ENCODE results near the gene FUCA2.

The FUCA2 gene

DNA sequence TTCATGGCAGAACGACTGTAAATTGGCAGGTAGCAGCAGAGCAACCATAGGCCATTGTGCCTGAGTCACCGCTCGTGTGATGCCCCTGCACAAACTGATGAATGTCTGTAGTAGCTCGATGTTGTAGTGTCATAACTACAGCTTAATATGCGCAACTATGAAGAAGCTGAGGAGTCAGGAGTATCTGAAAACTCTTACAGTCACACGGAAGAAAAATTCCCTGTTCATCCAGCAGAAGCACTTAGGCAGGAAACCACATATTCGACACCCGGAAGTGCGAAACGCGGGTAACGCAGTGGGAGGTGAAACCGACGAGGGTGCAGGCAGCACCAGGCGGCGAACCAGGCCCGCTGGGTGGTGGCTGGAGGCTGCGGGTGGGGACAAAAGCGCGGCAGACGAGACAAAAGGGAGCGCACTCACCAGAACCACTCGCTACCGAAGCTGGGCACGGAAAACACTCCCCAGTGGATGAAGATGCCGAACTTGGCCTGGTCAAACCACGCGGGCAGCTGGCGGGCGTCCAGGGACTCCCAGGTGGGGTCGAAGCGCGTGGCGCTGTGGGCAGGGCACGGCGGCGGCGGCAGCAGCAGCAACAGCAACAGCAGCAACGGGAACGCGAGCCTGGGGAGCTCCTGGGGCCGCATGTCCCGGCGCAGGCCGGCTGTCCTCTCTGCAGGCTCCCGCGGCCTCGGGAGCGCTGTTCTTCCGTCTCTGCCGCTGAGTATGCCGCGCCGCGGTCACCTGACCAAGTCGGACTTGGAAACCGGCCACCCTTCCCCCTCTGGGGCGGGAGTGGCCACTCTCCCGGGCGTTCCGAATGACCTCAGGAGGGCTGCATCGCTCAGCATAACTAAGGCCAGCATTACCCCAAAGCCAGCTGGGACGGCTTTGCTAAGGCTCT, at the start of gene FUCA2:
Gene FUCA2 (minus strand): TSS at position 730 of the 901 bp plus-strand sequence. CDS start 86 bp downstream, at position 644.
- peak; percentile 83 for DNase-seq

DNA sequence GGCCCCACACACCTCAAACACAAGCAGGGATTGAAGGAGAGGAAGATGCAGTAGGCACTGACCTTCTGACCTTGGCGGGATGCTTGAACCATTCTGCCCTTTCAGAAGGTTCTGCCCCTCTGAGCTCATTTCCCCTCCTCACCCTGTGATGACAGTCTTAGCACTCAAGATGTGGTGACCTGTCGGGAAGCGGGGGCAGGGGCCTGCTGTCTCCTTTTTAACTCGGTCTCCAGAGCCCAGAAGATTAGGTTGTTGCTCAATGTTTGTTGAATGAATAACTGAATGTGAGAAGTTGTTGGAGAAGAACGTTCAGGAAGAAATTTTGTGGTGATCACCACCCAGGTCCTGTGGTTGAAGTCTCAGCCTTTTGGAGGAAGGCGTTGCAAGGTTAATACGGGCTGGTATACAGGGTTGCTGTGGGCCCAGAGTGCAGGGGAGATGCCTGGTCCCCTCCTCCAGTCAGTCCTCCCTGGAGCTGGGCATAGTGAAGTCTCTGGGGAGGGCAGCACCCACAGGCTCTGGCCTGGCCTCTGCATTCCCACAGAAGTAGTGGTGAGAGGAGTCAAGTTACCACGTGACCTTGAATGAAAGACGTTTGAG, 49.7 kb upstream of the FUCA2 start:
- DNase-seq, result no peak

DNA sequence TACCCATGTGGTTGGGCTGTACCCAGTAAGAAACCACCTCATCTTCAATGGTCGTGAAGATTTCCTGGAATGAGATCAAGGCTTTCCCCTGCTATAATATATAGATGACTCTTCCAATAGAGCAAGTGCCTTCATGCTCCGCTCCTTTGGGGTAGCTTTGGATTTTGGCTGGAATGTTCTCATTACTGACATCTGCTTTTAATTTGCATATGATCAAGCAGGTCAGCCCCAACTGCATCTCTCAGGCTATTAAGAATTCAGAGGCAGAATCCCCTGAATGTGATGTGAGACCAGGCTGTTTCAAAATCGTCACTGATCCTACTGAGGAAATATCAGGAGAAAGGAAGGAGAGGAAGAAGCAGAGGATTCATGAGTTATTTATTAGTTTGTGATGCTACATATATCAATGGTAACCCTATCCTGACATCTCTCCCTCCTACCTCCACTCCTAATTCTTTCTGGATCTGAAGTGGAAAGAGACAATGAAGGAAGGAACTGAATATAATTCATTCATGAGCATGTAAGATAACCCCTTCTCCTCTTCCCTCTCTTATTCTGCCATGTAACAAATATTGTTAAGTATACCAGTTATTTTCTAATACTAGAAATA, 47.6 kb upstream of the FUCA2 start:
- peak; percentile 77 for DNase-seq

- peak; percentile 99 for DNase-seq
These were observed 45.0 kb upstream of the FUCA2 start for GRCh38 chr6:143556529-143556928.

DNA sequence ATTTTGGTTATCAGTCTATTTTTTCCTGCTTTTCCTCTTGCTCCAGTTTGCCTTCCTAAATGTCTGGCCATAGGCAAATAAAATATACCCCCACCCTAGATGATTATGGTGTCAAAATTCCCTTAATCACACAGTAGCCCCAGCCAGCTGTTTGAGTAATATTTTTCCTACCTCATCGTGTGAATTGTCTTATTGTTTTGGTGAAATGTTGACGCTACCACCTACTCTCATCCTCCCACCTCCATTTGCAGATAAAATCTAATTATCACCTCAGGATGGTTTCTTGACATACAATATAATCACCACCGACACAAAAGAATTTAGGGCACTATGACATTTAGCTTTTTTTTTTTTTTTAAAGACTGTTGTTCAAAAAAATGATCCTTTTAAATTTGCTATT, 44.1 kb upstream of the FUCA2 start:
- no peak for DNase-seq

DNA sequence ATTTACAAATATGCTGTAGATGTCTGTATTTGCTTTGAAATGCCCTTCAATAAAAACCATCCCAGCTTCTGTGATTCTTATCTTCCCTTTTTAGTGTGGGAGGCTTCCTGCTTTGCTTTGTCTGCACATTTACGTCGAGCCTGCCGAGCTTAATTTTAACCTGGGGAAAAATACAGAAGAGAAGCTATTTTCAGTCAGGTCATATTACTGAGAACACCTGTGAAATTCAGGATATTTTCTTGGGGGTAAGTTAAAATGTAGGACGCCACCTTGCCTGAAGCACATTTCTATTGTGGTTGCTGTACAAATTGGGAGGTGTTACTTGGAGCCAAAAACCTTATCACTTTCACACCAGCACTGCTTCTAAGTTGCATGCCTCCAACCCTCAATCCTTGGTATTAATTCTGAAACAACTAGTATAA, 43.6 kb upstream of the FUCA2 start:
- no peak for DNase-seq

- DNase-seq, result no peak
These were observed 41.8 kb upstream of the FUCA2 start for GRCh38 chr6:143553337-143553736.

DNA sequence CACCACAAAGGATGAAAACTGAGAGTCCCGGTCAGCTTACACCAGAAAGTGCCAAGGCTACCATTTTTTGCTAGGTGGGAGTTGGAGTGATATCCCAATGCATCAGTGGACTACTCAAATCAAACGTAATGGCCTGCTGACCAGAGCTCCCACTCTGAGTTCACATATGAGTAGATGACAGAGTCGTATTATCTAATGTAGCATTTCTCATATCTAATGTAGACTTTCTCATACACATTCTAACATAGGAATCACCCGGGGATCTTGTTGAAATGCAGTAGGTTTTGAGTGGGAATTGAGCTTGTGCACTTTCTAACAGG, 38.4 kb upstream of the FUCA2 start:
- DNase-seq, result no peak

- DNase-seq, result no peak
These were observed 37.9 kb upstream of the FUCA2 start for GRCh38 chr6:143549221-143549948.

DNA sequence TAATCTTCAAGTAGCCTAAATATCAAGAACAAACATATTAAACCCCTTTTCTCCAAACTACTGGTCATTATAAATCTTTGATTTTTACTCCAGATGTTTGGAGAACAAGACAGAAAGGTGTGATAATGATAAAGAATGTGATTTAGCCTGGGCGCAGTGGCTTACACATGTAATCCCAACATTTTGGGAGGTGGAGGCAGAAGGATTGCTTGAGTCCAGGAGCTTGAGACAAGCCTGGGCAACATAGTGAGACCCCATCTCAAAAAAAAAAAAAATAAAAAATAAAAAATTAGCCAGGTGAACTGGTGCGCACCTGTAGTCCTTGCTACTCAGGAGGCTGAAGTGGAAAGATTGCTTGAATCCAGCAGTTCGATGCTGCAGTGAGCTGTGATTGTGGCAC, 35.1 kb upstream of the FUCA2 start:
- no peak for DNase-seq

DNA sequence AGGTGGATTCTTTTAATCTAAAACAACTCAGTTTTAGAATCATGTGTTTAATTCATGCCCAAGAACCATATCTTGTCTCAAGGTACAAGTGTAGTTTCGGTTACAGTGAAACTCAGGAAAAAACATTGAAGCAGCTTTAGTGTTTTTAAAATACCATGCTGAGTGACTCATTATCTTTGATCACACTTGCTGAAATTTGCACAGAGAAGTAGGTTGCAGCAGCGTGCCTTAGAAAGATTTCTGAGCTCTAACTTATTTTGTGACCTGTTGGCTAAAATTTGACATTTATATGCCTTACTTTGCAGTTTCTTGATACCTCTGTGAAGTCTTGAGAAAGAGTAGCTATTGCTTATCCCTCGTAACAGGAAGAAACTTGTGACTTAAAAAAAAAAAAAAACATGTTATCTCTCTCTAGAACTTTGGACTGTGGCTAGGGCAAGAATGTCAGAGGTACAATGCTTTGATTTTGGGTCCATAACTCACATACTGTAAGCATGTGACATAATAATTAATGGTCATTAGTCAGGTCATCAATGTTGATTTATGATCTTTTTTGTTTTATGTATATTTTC, 34.5 kb upstream of the FUCA2 start:
- peak; percentile 41 for DNase-seq

DNA sequence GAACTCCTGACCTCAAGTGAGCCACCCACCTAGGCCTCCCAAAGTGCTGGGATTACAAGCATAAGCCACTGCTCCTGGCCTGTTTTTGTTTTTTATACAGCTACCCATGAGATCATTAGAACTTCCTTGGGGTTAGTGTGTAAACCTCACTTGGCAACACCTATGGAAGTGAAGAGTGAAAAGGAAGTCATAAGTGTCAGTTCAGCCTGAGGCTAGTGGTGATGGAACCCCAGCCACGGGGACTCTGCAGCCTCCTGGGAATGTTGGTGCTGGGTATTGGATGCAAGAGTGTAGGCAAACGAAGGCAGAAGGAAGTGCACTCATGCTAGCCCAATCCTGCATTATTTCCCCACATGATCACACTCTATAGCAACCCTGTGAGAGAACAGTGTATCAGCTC, 33.6 kb upstream of the FUCA2 start:
- DNase-seq, result no peak

- no peak for DNase-seq
These were observed 32.6 kb upstream of the FUCA2 start for GRCh38 chr6:143544011-143544696.

- no peak for DNase-seq
These were observed 31.9 kb upstream of the FUCA2 start for GRCh38 chr6:143543435-143543834.

- no peak for DNase-seq
These were observed 31.4 kb upstream of the FUCA2 start for GRCh38 chr6:143542888-143543287.

DNA sequence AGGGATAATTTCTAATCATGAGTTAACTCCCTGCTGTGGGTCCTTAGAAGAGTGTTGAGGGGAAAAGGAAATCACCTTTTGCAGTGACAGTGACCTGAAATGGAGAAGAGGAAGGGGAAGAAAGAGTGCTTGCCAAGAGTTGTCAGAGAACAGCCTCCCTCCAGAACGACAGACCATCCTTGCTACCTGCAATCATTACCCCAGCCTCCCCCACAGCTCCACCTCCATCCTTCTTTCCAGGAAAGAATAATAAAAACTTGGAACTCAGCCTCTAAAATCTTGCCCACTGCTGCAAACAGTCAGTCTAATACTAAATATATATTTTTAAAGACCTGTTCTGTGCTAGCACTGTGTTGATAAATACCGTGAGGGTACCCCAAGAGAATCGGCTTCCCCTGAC, 28.7 kb upstream of the FUCA2 start:
- no peak for DNase-seq

DNA sequence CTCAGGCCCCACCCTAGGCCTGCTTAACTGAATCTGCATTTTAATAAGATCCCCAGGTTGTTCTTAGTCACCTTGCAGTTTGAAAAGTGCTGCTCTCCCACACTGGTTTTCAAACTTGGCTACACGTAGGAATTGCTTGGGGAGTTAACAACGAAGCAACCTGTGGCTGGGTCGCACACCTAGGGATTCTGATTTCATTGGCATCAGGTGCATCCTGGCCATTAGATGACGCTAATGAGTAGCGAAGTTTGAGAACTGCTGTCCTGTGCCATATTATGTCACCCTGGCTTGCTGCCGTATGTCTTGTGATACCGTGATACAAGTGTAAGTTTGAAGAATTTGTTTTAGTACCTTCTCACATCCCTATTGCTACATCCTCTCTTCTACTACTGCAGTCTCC, 28.2 kb upstream of the FUCA2 start:
- no peak for DNase-seq

DNA sequence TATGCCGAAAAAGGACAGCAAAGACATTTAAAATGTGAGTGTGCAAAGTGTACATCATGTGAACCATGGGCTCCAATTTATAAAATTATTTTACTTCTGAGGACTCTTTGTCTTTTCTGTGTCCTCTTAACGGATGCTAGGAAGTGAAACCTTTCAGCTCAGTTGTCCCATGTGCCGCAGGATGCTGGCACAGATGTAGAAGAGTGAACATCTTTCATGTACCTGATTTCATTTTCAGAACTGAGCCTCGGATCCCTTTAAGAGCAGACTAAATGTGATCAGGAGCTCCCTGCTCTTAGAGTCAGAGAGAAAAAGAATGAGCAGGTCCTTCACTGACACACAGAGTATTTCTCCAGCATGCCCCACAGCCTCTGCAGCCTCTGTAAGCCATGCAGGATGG, 27.6 kb upstream of the FUCA2 start:
- no peak for DNase-seq

- DNase-seq, result no peak
These were observed 26.9 kb upstream of the FUCA2 start for GRCh38 chr6:143538374-143538773.

GRCh38 chr6:143536866-143537691, 25.6 kb upstream of the FUCA2 start:
- peak; percentile 68 for DNase-seq

GRCh38 chr6:143536461-143536865, 24.9 kb upstream of the FUCA2 start:
- DNase-seq, result peak; percentile 46

Measured in fibroblast of skin of right biceps (primary cell).